Pulmonary artery endothelial cell (primary cell): ENCODE results near the gene SSUH2. TPM values are rescaled to one million over a fixed set of nuclear protein-coding genes. Genes with fewer than 3 reads are reported as not detected.
"Not testable (repeated sequence)": the region's sequence is repeated elsewhere in the genome, so short reads cannot be mapped to it uniquely, and the experiment has no call there.

Source experiments
- DNase-seq: peaks from one replicate; pipeline ENCODE4 v3.0.0-alpha.2; 2011; ENCODE audit warnings: low read depth, low spot score
- total RNA-seq: library from RNA; depleted of rRNA; stranded (reverse); fragments of >200 nt; gene quantifications from 2 replicates; pipeline ENCODE4 v1.2.3, GENCODE V29; 2014

SSUH2 gene
- total RNA-seq, 1 donor from 2014 or later, result not detected

DNA sequence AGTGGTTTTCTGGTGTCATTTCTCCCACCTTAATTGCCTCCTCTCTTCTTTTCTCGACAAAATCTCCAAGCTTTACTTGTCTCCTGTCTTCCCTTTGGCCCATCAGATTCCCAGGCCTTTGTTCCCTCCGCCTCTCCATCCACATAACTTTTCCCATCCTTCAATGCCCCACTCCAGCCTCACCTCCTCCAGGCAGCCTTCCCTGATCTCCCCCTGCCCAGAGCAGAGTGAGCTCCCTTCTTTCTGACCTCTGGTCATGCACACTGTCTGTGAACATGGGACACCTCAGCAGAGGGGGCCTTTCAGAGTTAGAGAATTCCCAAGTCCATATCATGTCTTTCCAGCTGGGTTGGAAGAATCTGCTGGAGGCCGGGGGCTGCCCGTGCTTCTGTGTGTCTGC lies 14.6 kb upstream of the SSUH2 start:
- DNase-seq, result no peak

DNA sequence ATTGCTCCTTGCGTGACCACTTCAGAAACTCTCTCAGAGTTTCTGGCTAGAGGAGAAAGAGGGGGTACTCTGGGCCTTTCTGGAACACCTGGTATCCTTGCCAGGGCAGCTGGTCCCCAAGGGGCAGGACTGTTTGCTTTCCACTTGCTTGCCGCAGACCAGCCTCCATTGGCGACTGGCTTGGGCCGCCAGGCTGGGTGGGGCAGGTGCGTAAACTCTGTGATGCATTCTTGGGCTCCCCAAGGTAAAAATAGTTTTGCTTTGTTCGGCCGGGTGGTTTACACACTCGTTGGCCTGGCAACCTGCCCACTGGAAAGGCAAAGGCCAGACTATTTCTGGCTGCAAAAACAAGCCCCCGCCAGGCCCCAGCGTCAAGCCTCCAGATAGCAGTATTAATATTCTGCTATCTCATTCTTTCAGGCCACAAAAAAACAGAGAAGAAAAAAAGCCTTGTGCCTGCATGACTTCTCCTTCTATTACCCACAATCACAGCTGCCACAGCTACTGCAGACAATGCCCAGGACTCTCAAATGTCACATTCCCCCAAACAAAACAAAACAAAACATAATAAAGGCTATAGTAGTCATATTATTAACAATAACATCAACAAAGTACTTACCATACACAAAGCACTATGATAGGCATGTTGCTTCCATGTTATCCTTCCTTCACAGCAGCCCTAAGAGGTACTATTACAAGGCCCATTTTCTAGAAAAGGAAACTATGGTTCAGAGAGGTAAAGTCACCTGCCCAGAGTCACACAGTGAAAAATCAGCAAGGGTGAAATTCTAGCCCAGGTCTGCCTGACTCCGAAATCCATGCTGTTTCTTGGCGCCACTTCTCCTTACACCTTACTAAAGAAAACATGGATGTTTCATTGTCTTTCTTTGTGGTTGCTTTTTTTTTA lies 14.0 kb upstream of the SSUH2 start:
- DNase-seq, result peak; percentile 30

DNA sequence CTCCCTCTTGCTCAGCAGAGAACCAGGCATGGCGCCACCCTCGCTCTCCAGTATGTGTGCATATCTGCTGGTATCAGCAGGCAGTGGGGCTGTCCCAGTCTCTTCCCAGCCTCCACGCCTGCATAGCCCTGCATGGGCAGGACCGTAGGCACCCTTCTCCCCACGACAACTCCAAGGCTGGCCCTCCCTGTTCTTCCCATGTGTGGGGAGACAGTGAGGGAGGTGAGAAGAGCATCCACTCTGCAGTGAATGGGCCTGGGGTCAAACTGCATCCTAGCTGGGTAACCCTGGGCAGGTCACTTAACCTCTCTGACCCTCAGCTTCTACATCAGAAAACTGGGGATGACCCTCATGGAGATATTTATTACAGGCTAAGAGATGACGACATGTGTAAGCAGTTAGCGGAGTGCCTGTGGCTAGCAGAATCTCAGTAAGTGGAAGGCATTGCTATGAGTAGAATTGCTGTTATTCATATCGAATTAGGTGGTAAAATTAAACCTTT lies 13.3 kb upstream of the SSUH2 start:
- no peak for DNase-seq

DNA sequence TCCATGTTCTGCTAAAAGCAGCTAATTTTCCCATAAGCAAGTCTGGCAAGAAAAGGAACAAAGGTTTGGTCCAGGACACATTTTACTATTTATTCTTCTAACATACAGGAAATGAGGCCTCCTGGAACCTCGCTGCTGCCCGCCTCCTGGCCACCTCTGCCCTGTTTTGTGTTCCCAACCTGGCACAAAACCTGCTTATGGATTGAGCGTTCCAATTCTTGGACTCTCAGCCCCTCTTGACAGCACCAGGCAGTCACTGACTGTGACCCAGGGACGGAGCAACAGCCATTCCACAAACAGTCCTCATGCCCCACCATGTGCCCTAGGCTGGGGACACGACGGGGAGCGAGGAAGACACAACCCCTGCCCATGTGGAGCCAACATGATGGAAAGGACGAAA lies 11.6 kb upstream of the SSUH2 start:
- DNase-seq, result no peak

DNA sequence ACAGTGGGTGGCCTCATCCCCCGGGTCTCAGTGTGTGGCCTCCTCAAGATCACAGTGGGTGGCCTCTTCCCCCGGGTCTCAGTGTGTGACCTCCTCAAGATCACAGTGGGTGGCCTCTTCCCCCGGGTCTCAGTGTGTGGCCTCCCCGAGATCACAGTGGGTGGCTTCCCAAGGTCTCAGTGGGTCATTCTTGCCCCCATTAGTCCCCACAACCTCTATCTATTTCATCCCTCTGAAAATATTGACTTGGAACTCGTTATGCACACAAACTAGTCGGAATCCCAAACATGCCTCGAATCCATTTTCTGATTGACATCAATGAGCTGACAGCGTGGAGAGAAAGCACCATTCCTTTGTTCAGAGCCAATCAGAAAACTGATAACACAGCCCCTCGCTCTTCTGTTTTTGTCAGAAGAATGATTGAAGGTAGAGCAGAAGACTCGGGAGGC lies 10.8 kb upstream of the SSUH2 start:
- no peak for DNase-seq

DNA sequence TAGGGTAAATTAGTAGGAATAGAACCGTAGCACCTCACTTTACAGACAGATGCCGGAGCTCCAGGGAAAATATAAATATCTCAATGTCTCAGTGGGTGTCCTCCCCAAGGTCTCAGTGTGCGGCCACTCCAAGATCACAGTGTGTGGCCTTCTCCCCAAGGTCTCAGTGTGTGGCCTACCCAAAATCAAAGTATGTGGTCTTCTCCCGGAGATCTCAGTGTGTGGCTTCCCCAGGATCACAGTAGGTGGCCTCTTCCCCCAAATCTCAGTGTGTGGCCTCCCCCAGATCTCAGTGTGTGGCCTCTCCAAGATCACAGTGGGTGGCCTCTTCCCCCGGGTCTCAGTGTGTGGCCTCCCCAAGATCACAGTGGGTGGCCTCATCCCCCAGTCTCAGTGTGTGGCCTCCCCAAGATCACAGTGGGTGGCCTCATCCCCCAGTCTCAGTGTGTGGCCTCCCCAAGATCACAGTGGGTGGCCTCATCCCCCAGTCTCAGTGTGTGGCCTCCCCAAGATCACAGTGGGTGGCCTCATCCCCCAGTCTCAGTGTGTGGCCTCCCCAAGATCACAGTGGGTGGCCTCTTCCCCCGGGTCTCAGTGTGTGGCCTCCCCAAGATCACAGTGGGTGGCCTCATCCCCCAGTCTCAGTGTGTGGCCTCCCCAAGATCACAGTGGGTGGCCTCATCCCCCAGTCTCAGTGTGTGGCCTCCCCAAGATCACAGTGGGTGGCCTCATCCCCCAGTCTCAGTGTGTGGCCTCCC lies 10.2 kb upstream of the SSUH2 start:
- DNase-seq, result not testable (repeated sequence)

DNA sequence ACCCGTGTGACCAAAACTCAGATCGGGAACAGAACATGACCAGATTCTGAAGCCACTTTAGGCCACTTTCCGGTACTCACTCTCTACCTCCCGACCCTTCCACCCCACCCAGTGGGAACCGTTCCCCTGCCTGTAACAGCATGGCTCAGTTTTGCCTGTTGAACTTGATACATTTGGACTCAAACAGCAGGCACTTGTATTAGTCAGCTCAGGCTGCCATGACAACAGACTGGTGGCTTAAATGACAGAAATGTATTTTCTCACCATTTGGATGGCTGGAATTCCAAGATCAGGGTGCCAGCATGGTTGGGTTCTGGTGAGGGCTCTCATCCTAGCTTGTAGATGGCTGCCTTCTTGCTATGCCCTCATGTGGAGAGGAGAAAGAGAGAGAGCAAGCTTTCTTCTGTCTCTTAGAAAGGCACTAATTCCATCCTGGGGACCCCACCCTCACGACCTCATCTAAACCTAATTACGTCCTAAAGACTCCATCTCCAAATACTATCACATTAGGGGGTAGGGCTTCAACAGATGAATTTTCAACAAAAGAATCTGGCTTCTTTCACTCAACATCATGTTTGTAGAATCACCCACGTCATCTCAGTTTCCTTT lies 9.3 kb upstream of the SSUH2 start:
- no peak for DNase-seq

DNA sequence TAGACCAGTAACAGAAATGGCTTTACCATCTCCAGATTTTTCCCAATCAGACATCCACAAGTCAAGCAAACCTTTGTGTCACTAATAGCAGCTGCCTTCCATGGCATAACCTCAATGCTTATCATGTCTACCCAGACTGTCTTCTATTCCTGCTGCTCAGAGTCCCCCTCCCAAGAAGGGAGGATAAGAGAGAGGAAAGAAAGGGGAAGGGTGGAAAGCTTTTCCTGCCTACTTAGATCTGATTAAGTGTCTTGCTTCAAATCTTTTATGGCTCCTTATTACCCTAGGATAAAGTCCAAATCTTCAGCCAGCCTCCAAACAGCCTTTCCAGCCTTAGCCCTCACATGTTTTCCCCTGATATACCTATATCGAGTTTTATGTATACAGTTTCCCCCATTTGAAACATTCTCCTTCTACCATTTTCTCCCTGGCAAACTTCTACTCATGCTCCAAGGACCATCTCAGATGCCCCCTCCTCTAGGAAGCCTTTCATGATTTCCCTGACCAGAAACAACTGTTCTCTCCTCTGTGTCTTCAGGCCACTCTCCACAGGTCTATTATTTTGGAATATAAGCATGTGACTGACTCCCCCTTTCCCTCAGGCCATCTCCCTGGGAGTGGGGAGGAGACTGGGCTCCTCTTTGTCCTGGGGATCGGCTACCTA lies 7.9 kb upstream of the SSUH2 start:
- DNase-seq, result no peak

DNA sequence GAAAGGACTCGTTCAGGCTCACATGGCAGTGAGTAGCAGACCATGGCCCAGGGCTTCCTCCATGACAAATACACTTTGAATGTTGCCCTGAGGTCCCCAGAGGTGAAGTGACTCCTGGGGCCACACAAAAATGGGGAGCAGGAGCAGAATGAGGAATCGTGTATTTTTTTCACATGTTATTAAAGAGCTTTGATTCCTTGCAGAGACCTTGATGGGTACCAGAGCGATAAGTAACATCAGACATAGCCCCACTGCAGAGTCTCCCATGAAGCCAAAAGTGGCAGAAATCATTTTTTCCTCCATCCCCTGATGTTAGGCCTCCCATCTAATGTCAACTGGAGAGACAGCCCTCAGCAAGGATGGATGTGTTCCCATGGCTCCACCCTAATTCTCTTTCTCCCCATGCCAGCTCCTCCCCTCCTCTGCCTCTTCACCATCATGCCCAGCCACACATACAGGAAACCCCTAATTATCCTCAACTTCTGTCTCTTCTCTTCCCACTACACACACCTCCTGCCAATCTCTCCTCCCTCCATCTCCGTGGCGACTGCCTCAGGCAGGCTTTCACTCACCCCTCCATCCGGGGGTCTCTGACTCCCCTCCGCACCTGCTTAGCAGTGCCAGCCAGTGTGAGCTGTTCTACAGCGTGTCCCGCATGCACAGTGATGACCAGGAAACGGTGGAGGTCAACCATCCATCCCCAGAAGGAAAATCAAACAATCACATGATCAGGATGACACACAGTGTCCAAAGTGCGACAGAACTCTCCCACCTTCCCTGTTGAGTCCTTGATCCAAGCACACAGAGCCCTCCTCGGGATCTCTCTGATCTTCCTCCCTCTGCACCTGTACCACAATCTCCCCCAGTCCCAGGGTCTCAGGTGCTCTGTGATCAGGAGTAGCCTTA lies 7.1 kb upstream of the SSUH2 start:
- no peak for DNase-seq

DNA sequence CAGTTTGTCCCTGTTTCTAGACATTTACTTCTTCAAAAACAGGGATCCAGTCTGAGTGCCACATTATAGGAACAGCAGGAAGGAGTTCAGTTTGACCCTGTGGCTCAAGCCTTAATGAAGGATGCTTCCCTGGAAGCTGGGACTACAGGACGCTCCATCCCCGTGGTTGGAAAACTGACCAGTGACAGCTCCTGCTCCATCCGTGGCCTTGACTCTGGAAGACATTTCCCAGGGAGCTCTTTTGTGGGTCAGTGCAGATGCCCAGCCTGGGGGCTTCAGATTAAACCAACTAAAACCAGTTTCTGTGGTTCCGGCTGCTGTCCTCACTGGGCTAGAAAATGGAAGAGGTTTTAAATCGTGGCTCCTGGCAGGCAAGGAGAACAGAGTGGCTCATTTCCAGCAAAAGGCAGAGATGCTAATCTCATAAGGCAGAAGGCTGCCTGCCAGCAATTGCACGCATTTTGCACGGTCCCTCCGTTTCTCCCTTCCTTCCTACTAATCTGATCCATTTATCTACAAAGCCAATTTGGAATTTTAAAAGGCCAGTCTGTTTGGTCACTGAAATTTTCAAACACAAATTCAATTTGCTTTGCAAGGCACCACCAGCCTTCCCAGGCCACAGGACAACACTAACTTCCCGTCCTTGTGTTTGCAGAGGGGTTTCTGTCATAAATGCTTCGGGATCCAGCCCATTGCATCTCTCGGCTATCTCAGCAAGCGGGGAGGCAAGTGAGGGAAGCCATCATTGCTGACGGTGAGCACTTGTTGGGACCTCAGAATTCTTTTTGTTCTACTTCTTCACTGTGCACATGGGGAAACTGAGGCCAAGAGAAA lies 6.2 kb upstream of the SSUH2 start:
- no peak for DNase-seq

DNA sequence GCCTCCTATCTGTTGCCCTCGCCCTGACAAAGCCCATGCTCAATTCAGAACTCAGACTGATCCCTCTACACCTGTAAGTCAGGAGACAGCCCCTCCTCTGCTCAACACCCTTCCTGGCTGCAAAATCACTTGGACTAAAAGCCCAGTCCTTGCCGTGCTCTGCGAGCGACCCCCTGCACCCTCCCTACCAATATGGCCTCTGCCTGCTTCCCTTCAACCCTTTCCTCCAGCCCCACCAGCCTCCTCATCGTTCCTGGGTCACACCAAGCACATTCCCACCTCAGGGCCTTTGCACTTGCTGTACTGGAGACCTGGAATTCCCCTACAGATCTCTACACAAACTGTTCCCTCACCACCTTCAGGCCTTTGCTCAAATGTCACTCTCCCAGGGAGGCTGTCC lies 5.2 kb upstream of the SSUH2 start:
- DNase-seq, result no peak

DNA sequence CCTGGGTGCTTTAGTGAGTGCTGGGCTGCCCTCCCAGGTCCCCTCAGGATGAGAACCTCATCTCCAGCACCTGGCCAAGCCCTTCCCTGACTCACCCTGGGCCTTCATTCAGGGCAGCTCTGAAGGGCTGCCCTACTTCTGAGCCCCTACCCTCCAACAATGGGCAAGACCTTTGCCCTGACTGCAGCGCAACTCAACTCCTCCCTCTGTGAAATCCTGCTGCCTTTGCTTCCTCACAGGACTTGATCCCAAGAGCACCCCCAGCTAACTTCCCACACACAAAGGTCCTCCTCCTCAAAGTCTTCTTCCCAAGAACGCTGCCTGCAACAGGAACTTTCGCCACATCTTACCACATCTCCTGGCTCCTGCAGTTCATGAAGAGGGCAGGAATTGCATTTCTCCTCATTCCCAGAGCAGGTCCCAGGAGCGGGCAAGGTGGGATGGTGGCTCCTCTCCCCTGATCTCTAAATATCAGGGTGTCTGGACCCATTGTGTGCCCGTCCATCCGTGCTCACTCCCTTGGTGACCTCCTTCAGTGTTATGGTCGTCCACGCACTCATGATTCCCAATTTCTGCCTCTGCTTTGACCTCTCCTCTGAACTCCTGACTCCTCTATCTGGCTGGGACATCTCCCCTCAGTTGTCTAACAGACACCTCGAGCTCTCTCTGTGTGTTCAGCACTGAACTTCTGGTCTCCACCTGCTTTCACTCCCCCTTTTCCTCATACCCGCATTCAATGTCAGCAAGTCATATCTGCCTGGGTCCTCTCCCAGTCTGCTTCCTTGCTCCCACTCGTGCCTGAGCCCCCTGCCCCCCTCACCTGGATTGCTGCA lies 4.5 kb upstream of the SSUH2 start:
- DNase-seq, result no peak

DNA sequence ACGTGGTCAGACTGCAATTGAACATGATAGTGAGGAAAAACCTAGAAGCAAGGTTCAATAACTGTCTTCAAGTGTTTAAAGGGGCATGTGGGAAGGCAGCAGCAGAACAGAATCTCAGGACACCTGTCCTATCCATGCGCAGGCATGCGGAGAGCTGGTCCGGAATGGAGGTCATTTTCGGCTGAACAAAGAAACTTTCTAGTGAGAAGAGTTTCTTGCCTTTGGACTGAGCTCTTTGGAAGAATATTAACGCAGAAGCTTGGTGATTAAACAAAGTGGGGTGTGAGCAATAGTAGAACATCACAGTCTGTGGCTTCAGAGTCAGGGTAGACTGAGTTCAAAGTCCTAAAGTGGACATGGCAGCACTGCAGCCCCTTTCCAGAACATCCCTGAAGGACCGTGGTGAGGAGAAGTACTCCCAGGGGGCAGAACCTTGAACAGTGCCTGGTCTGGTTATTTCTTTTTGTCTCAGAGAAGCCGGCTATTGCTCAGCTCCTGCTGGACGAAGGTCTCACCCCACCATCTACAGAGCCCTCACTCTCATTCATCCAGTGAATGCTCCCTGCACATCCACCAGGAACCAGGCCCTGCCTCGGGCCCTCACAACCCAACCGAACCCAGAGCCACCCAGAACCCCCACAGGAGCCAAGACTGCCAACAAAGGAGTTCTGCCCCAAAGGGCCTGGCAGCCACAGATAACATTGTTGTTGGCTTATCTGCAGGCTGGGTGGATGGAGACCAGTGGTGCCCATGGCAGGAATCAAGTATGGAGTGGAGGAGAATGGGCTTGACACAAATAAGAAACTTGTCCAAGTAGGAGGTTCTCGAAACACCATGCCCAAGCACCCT lies 2.8 kb upstream of the SSUH2 start:
- DNase-seq, result no peak

DNA sequence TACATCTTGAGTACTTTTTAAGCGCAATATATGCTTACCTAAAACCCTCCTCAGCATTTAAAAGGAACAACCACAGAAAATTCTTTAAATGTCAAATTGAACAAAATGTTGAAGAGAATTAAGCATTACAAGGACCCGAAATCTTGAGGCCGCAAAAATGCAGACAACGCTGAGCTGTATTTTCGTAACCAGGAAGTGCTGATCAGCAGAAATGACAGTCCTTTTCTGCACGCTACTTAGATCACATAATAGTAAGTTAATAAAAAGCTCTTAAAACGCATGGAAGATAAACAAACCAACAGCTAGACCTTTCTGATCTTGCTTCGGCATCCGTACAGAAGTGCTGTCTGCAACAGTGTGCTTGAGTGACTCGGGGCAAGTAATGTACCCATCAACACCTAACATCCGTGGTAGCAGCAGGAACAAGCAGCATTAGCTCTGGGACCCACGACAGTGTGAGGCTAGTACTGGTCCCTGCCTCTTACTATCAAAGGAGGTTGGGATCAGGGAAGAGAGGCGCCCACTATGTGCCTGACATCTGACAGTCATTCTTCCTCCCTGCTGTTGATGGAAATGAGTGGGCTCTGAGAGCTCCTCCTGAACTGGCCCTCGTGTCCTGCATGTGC lies 1.8 kb upstream of the SSUH2 start:
- no peak for DNase-seq

DNA sequence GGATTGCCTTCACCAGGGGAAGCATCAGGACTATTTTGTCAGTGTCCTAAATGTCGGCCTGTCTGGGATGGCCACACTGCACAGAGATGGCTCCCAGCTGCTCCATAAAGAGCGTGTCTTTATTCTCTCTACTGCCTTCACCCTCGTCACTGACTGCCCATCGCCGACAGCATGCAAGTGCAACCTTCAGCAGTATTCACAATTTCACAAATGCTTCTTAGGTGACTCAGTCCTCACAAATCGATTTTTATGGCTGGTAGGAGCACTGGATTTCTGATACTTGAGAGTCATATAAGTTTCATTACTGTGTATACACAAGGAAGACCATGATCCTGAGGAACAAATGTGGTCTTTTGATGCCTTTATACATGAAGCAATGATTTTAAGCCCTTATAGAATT lies 1.1 kb upstream of the SSUH2 start:
- DNase-seq, result no peak

DNA sequence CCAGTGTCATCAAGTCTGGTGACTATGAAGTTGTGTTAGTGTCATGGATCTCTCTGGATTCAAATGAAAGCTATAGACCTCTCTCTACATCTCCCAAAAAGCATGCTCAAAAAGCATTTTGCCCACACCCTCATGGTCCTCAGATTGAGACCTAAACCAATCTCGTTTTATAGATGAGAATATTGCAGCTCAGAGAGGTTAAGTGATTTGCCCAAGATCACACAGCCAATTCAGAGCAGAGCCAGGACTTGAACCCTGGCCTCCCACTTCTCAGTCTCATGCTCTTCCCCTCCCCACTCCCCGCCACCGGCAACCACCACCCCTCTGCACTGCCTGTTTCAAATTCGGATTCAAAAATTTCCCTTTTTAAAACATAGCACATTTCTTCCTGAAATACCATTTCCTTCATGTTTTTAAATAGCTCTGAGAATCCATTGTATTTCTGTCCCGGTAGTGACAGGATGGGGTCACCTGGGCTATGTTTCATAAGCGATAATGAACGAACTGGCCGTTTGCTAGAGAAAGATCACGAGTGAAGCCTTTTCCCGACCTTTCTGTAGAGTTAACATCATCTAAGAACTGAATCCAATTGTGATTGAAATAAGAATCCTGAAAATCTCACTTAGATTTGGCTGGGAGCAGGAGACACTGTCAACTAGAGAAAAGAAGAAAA lies 769 bp downstream of the SSUH2 start:
- DNase-seq, result no peak

DNA sequence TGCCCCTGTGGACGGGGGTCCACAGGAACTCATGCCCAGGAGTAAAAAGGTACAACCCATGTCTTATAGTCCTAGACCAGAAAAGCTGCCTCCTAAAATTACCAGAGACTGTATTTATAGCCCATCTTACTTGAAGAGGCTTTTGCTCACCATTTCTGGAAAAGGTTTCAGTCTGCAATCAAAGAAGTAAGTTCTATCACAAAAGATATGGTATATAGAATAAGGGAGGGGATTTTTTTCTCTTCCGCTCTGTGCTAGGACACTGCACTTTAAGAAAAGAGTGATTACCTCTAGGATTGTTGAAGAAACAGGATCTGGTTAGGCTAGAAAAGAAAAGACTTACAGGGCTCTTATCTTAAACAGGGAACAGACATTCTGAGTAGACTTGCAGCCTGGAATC lies 2.6 kb downstream of the SSUH2 start:
- no peak for DNase-seq
